Activated CD4-positive, alpha-beta memory T cell treated with anti-CD3 and anti-CD28 coated beads for 36 hours (primary cell): ENCODE data around the gene LHPP. TPM values are rescaled to one million over a fixed set of nuclear protein-coding genes. Genes with fewer than 3 reads are reported as not detected.
"Not testable (repeated sequence)": the region's sequence is repeated elsewhere in the genome, so short reads cannot be mapped to it uniquely, and the experiment has no call there.

Experiments
- CTCF ChIA-PET: fragments of 350-600 bp; sonication (Branson Sonifier 250); formaldehyde crosslinking; loops from one replicate; lab custom pipeline; 2021; ENCODE audit warnings: antibody characterized with exemption, inconsistent platforms; lab: Charles Lee
- POLR2A ChIA-PET: fragments of 350-600 bp; sonication (Branson Sonifier 250); formaldehyde crosslinking; loops from one replicate; lab custom pipeline; 2021; ENCODE audit warnings: antibody characterized with exemption; lab: Charles Lee
- DNase-seq: peaks from one replicate; pipeline ENCODE4 v3.0.0-alpha.2; 2020
- H3K27ac Mint-ChIP-seq: one replicate; pipeline ENCODE4 v1.8.0; 2021; ENCODE audit warnings: mixed read lengths
- H3K27me3 Mint-ChIP-seq: one replicate; pipeline ENCODE4 v1.8.0; 2021; ENCODE audit warnings: mixed read lengths
- H3K36me3 Mint-ChIP-seq: one replicate; pipeline ENCODE4 v1.8.0; 2021; ENCODE audit warnings: mixed read lengths
- H3K4me1 Mint-ChIP-seq: one replicate; pipeline ENCODE4 v1.8.0; 2021; ENCODE audit warnings: low read depth, mixed read lengths
- H3K4me3 Mint-ChIP-seq: one replicate; pipeline ENCODE4 v1.8.0; 2021; ENCODE audit warnings: mild to moderate bottlenecking, mixed read lengths
- H3K9me3 Mint-ChIP-seq: one replicate; pipeline ENCODE4 v1.8.0; 2021; ENCODE audit warnings: mixed read lengths
- intact Hi-C: fragments of 100-400 bp; cut with micrococcal nuclease; formaldehyde crosslinking; loops from one replicate; pipeline ENCODE4 v1.15.1; 2023
- total RNA-seq, 2 experiments: library from RNA; stranded (reverse); gene quantifications; one replicate each; pipeline ENCODE4 v1.2.3, GENCODE V29; 2021

Gene LHPP
- total RNA-seq, 2 experiments from 2014 or later: 10.1 to 12.3 TPM

DNA sequence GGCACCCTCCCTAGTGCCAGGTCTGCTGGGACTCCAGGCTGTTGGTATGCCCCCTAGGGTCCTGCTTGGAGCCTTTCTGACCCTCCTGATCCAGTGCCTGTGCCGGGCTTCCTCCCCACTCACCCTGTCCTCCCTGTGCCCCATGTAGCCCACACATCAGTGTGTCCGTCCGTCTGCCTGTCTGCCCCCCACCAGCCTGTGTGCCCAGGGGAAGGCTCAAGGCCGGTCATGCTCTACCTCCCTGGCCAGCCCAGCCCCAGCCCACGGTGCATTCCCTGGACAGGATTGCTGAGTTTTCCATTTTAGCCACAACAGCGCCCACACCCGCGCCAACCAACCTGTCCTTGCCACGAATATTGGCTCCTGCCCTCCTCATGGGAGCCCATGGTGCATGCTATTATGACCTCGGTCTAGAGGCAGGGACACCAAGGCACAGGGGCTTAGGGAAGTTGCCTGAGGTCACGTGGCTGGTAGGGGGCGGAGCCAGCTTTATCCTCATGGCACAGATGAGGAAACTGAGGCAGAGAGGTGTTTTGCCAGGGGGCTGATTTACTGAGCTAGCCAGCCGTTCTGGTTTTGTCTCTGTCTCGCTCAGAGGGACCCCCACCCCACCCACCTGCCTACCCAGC lies 146.6 kb downstream of the LHPP start:
- intact Hi-C loops: no loop called here
- Mint-ChIP-seq H3K27me3 (no peaks in the 10 kb centered on the region), H3K9me3 (no peaks in the 10 kb centered on the region), H3K4me1 (peaks cover 18% of the 10 kb centered on the region), H3K27ac (no peak overlapping the region), H3K36me3 (no peaks in the 10 kb centered on the region), H3K4me3 (no peak overlapping the region)
- ChIA-PET POLR2A (no interaction called here), CTCF (no interaction called here)
- no peak for DNase-seq

DNA sequence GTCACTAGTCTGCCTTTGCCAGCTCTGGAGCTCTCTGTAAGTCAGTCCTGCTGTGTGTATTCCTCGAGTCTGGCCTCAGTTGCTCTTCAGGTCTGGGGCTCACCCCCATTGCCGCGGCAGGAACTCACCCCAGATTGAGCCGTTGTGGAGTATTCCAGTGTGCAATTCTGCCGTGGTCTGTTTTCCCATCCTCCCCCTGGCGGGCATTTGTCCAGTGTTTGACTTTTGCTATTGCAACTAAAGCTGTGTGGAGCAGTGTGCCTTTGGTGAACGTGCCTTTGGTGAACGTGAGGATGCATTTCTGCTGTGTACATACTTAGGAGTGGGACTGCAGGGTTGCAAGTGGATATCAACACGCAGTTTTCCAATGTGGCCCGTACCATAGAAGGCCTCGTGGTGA lies 148.1 kb downstream of the LHPP start:
- Mint-ChIP-seq H3K4me3 (no peak overlapping the region), H3K9me3 (no peaks in the 10 kb centered on the region), H3K36me3 (no peaks in the 10 kb centered on the region), H3K4me1 (peaks cover 29% of the 10 kb centered on the region), H3K27ac (no peak overlapping the region), H3K27me3 (no peaks in the 10 kb centered on the region)
- ChIA-PET CTCF (interaction anchor here (1.0 kb wide), 1 partner anchor 124 kb away, joined by 3 read pairs; no protein-coding TSS in a partner anchor), POLR2A (no interaction called here)
- intact Hi-C loops: loop anchor here (5.0 kb wide), 1 partner anchor 77 kb away; no protein-coding TSS in a partner anchor
- no peak for DNase-seq

DNA sequence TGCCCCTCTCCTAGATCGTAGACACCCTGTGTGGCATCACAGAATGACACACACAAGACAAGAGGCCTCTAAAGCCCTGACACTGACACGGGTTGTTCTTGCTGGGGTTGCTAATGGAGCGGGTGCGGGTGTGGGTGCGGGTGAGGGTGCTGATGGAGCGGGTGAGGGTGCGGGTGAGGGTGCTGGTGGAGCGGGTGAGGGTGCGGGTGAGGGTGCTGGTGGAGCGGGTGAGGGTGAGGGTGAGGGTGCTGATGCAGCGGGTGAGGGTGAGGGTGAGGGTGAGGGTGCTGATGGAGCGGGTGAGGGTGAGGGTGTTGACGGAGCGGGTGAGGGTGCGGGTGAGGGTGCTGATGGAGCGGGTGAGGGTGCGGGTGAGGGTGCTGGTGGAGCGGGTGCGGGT lies 148.6 kb downstream of the LHPP start:
- H3K36me3 Mint-ChIP-seq, H3K27me3 Mint-ChIP-seq, H3K9me3 Mint-ChIP-seq, H3K4me3 Mint-ChIP-seq, H3K27ac Mint-ChIP-seq, POLR2A ChIA-PET, CTCF ChIA-PET, DNase-seq: not testable (repeated sequence)
- peaks cover 34% of the 10 kb centered on the region for H3K4me1 Mint-ChIP-seq
- intact Hi-C loops: loop anchor here (5.0 kb wide), 1 partner anchor 78 kb away; no protein-coding TSS in a partner anchor

- POLR2A ChIA-PET, H3K36me3 Mint-ChIP-seq, H3K9me3 Mint-ChIP-seq, H3K27ac Mint-ChIP-seq, DNase-seq, H3K27me3 Mint-ChIP-seq, H3K4me3 Mint-ChIP-seq: not testable (repeated sequence)
- intact Hi-C loops: loop anchor here (5.0 kb wide), 1 partner anchor 79 kb away; no protein-coding TSS in a partner anchor
- CTCF ChIA-PET: interaction anchor here (2.7 kb wide), 1 partner anchor 131 kb away, joined by 13 read pairs; no protein-coding TSS in a partner anchor
- H3K4me1 Mint-ChIP-seq: peaks cover 34% of the 10 kb centered on the region
Observed at GRCh38 chr10:124610851-124611250, 149.2 kb downstream of the LHPP start.

DNA sequence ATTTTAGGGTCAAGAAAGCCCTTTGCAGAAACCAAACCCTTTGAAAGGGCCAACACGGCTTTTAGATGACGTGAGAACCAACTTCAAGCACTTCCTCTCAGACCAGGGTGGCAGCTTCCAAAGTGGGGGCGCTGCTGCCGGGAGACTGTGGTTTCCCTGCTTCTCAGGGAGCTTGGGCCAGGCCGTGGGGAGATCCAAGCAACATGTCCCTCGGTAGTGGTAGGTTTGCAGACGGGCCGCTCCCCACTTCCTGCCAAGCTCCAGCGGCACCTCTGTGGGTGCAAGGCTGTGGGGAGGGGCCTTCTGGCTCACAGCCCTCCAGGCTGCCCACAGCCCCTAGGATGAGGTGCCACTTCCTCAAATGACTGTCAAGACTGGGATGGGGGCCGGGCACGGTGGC lies 150.1 kb downstream of the LHPP start:
- Mint-ChIP-seq H3K4me3 (no peak overlapping the region), H3K27me3 (no peaks in the 10 kb centered on the region), H3K36me3 (peaks cover 2% of the 10 kb centered on the region), H3K4me1 (peaks cover 34% of the 10 kb centered on the region), H3K27ac (peak overlapping the region; percentile 23), H3K9me3 (no peaks in the 10 kb centered on the region)
- intact Hi-C loops: loop anchor here (5.0 kb wide), 1 partner anchor 79 kb away; no protein-coding TSS in a partner anchor
- ChIA-PET CTCF (interaction anchor here (1.5 to 3.3 kb wide), 3 partner anchors 77 to 134 kb away, joined by 5 to 13 read pairs (median 10); no protein-coding TSS in a partner anchor), POLR2A (interaction anchor here (1.4 kb wide), 1 partner anchor 106 kb away, joined by 5 read pairs; no protein-coding TSS in a partner anchor)
- peak; percentile 63 for DNase-seq

DNA sequence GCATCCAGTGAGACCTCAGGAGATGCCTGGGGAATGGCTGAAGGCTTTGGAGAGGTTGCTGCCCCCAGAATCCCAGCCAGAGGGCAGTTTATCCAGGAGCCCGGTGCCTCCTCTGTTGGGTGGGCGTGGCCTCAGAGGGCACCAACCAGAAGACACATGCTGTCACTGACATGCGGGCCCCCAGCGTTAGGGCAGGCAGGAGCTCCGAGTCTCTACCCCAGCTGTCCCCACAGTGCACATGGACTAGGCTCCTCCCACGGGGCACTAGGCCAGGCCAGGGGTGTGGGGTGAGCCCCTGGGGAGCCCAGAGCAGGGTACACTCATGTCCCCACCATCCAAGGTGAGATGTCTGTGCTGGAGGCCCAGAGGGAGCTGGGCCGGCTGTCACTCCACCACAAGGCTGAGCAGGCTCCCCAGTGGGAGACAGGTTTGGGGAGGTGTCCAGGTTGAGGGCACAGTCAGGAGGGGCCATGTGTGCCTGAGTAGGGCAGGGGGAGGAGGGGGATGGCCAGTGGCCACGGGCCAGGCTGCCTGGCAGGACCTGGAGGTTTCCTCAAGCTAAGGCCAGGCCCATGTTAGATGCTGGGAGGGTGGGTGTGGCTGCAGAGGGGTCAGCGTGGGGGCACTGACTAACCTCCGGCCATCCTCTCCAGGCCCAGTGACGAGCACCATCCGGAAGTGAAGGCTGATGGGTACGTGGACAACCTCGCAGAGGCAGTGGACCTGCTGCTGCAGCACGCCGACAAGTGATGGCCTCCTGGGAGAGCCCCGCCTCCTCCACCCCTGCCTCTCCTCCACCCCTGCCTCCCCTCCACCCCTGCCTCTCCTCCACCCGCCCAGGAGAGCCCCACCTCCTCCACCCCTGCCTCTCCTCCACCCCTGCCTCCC lies 151.2 kb downstream of the LHPP start:
- no peak overlapping the region for H3K27ac Mint-ChIP-seq
- peaks cover 34% of the 10 kb centered on the region for H3K4me1 Mint-ChIP-seq
- no peaks in the 10 kb centered on the region for H3K9me3 Mint-ChIP-seq
- DNase-seq: peak; percentile 39
- no peaks in the 10 kb centered on the region for H3K27me3 Mint-ChIP-seq
- CTCF ChIA-PET: interaction anchor here (0.8 to 3.3 kb wide), 6 partner anchors 76 to 133 kb away, joined by 3 to 13 read pairs (median 4); no protein-coding TSS in a partner anchor
- peaks cover 3% of the 10 kb centered on the region for H3K36me3 Mint-ChIP-seq
- H3K4me3 Mint-ChIP-seq: no peak overlapping the region
- POLR2A ChIA-PET: interaction anchor here (1.4 kb wide), 1 partner anchor 105 kb away, joined by 5 read pairs; no protein-coding TSS in a partner anchor
- intact Hi-C loops: loop anchor here (5.0 kb wide), 1 partner anchor 81 kb away; no protein-coding TSS in a partner anchor

- peaks cover 6% of the 10 kb centered on the region for H3K36me3 Mint-ChIP-seq
- no peaks in the 10 kb centered on the region for H3K9me3 Mint-ChIP-seq
- peaks cover 41% of the 10 kb centered on the region for H3K4me1 Mint-ChIP-seq
- ChIA-PET CTCF (interaction anchor here (0.7 to 3.3 kb wide), 9 partner anchors 9 to 128 kb away, joined by 3 to 10 read pairs (median 4); no protein-coding TSS in a partner anchor), POLR2A (interaction anchor here (0.7 to 1.4 kb wide), 5 partner anchors 10 to 104 kb away, joined by 3 to 9 read pairs (median 4); no protein-coding TSS in a partner anchor)
- no peaks in the 10 kb centered on the region for H3K27me3 Mint-ChIP-seq
- intact Hi-C loops: loop anchor here (1.0 to 5.0 kb wide), 3 partner anchors 13 to 82 kb away; no protein-coding TSS in a partner anchor
- no peak overlapping the region for H3K27ac Mint-ChIP-seq
- peak; percentile 80 for DNase-seq
- no peak overlapping the region for H3K4me3 Mint-ChIP-seq
Observed at GRCh38 chr10:124614003-124614659, 152.5 kb downstream of the LHPP start.

DNA sequence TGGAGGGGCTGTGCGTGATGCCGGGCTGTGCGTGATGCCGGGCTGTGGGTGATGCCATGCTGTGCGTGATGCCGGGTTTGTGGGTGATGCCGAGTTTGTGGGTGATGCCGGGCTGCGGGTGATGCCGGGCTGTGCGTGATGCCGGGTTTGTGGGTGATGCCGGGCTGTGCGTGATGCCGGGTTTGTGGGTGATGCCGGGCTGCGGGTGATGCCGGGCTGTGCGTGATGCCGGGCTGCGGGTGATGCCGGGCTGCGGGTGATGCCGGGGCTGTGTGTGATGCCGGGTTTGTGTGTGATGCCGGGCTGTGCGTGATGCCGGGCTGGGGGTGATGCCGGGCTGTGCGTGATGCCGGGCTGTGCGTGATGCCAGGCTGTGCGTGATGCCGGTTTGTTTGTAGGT lies 153.6 kb downstream of the LHPP start:
- CTCF ChIA-PET: interaction anchor here (1.0 to 1.4 kb wide), 2 partner anchors 103 to 126 kb away, joined by 3 read pairs; no protein-coding TSS in a partner anchor
- H3K4me3 Mint-ChIP-seq: no peak overlapping the region
- H3K36me3 Mint-ChIP-seq: peaks cover 6% of the 10 kb centered on the region
- no peak for DNase-seq
- no peaks in the 10 kb centered on the region for H3K27me3 Mint-ChIP-seq
- intact Hi-C loops: loop anchor here (2.0 kb wide), 1 partner anchor 74 kb away; no protein-coding TSS in a partner anchor
- H3K9me3 Mint-ChIP-seq: no peaks in the 10 kb centered on the region
- POLR2A ChIA-PET: interaction anchor here (0.7 kb wide), 1 partner anchor 324 kb away, joined by 3 read pairs; no protein-coding TSS in a partner anchor
- H3K4me1 Mint-ChIP-seq: peaks cover 49% of the 10 kb centered on the region
- no peak overlapping the region for H3K27ac Mint-ChIP-seq

GRCh38 chr10:124616040-124616835 lies 154.6 kb downstream of the LHPP start:
- no peak overlapping the region for H3K4me3 Mint-ChIP-seq
- ChIA-PET CTCF (interaction anchor here (1.4 kb wide), 1 partner anchor 125 kb away, joined by 3 read pairs; no protein-coding TSS in a partner anchor), POLR2A (interaction anchor here (0.7 to 1.1 kb wide), 2 partner anchors 107 to 323 kb away, joined by 3 read pairs; no protein-coding TSS in a partner anchor)
- no peak for DNase-seq
- intact Hi-C loops: no loop called here
- peaks cover 6% of the 10 kb centered on the region for H3K36me3 Mint-ChIP-seq
- no peak overlapping the region for H3K27ac Mint-ChIP-seq
- H3K4me1 Mint-ChIP-seq: peaks cover 46% of the 10 kb centered on the region
- H3K27me3 Mint-ChIP-seq: no peaks in the 10 kb centered on the region
- H3K9me3 Mint-ChIP-seq: no peaks in the 10 kb centered on the region

- ChIA-PET CTCF (no interaction called here), POLR2A (interaction anchor here (1.1 kb wide), 1 partner anchor 106 kb away, joined by 3 read pairs; no protein-coding TSS in a partner anchor)
- H3K9me3 Mint-ChIP-seq: no peaks in the 10 kb centered on the region
- H3K36me3 Mint-ChIP-seq: peaks cover 6% of the 10 kb centered on the region
- no peak for DNase-seq
- no peak overlapping the region for H3K27ac Mint-ChIP-seq
- H3K27me3 Mint-ChIP-seq: no peaks in the 10 kb centered on the region
- intact Hi-C loops: no loop called here
- H3K4me3 Mint-ChIP-seq: no peak overlapping the region
- peaks cover 42% of the 10 kb centered on the region for H3K4me1 Mint-ChIP-seq
Observed at GRCh38 chr10:124616836-124617130, 155.2 kb downstream of the LHPP start.
